K562 (cell line): ENCODE results near the gene AFDN. TPM values are rescaled to one million over a fixed set of nuclear protein-coding genes. Genes with fewer than 3 reads are reported as not detected.

Experiments used
- BCL6 ChIP-seq: fragments of 250-450 bp; sonication (Bioruptor Pico); IDR thresholded peaks from 2 replicates; pipeline ENCODE4 v1.4.0; 2020
- DNMT1 ChIP-seq: fragments of 450-650 bp; IDR thresholded peaks from 2 replicates; pipeline ENCODE4 v1.6.1; 2016; ENCODE audit warnings: antibody characterized with exemption, mild to moderate bottlenecking
- HDAC2 ChIP-seq: fragments of 450-650 bp; IDR thresholded peaks from 2 replicates; pipeline ENCODE4 v1.6.1; 2016; ENCODE audit warnings: mild to moderate bottlenecking
- JUNB ChIP-seq: fragments of 450-650 bp; formaldehyde crosslinking; conservative IDR thresholded peaks from 2 replicates; pipeline ENCODE4 v1.4.0; 2020; ENCODE audit warnings: mild to moderate bottlenecking
- KLF1 ChIP-seq: fragments of 450-650 bp; IDR thresholded peaks from 2 replicates; pipeline ENCODE4 v1.6.1; 2016; ENCODE audit warnings: missing genetic modification characterization, missing compliant biosample characterization
- MBD2 ChIP-seq: sonication (generic); IDR thresholded peaks from 2 replicates; pipeline ENCODE4 v1.6.1; 2016; ENCODE audit warnings: low read depth, borderline replicate concordance
- NR0B1 ChIP-seq: fragments of 450-650 bp; IDR thresholded peaks from one replicate; pipeline ENCODE4 v1.6.1; 2018; ENCODE audit warnings: mild to moderate bottlenecking, moderate library complexity; ENCODE audit not compliant: partially characterized antibody
- PCBP2 ChIP-seq: fragments of 200-400 bp; formaldehyde crosslinking; IDR thresholded peaks from 2 replicates; pipeline ENCODE4 v1.6.1; 2018; ENCODE audit warnings: low read length, low read depth, mild to moderate bottlenecking, moderate library complexity; ENCODE audit not compliant: poor library complexity, severe bottlenecking
- PYGO2 ChIP-seq: fragments of 450-650 bp; IDR thresholded peaks from 2 replicates; pipeline ENCODE4 v1.6.1; 2016; ENCODE audit warnings: mild to moderate bottlenecking, missing genetic modification characterization, moderate library complexity, missing compliant biosample characterization
- RAD51 ChIP-seq: fragments of 450-650 bp; IDR thresholded peaks from 2 replicates; pipeline ENCODE4 v1.7.1; 2016; ENCODE audit warnings: low read depth, mild to moderate bottlenecking, borderline replicate concordance
- SMARCC2 ChIP-seq: fragments of 450-650 bp; IDR thresholded peaks from 2 replicates; pipeline ENCODE4 v1.6.1; 2017; ENCODE audit warnings: antibody characterized with exemption, moderate library complexity, mild to moderate bottlenecking, low read depth
- SNIP1 ChIP-seq: fragments of 450-650 bp; IDR thresholded peaks from 2 replicates; pipeline ENCODE4 v1.7.1; 2017; ENCODE audit warnings: low read depth, mild to moderate bottlenecking
- STAG1 ChIP-seq: sonication (generic); formaldehyde crosslinking; IDR thresholded peaks from 2 replicates; pipeline ENCODE4 v1.5.0; 2020; ENCODE audit warnings: missing genetic modification reagents, borderline replicate concordance
- THRA ChIP-seq: fragments of 450-650 bp; IDR thresholded peaks from 2 replicates; pipeline ENCODE4 v1.6.1; 2017; ENCODE audit warnings: mild to moderate bottlenecking, moderate library complexity
- TRIM28 ChIP-seq: fragments of 450-650 bp; IDR thresholded peaks from 2 replicates; pipeline ENCODE4 v1.6.1; 2017
- ZNF134 ChIP-seq: fragments of 250-450 bp; sonication (Bioruptor Pico); conservative IDR thresholded peaks from 2 replicates; pipeline ENCODE4 v1.4.0; 2020
- ZNF23 ChIP-seq: fragments of 250-450 bp; sonication (Bioruptor Pico); IDR thresholded peaks from 2 replicates; pipeline ENCODE4 v1.4.0; 2020; ENCODE audit warnings: mild to moderate bottlenecking
- ZNF511 ChIP-seq: sonication (generic); formaldehyde crosslinking; IDR thresholded peaks from 2 replicates; pipeline ENCODE4 v1.8.0; 2022; ENCODE audit warnings: mild to moderate bottlenecking, missing genetic modification reagents
- ZNF639 ChIP-seq, 2 experiments: fragments of 200-800 bp in 1 of 2; sonication (Bioruptor generic) in 1 of 2; sonication (generic) in 1 of 2; formaldehyde crosslinking in 1 of 2; IDR thresholded peaks in 1 of 2; conservative IDR thresholded peaks in 1 of 2; 2 replicates each; pipeline versions ENCODE4 v1.5.0 to v1.6.1; 2016 to 2020; ENCODE audit warnings: missing compliant biosample characterization in 1 of 2, missing genetic modification characterization in 1 of 2, missing genetic modification reagents in 1 of 2
- polyA plus RNA-seq, 8 experiments: library from polyadenylated mRNA; depleted of rRNA in 4 of 8; stranded (reverse) in 5 of 8; unstranded in 3 of 8; fragments of >200 nt; fragmentation: Nextera tagmentation in 2 of 8; fragmentation: Illumina TruSeq in 1 of 8; extraction: Ambion mirVana in 2 of 8; extraction: Trizol in 1 of 8; gene quantifications; 2 replicates each; pipeline versions ENCODE4 v1.2.1 to v1.2.3, GENCODE V29; 2011 to 2014; ENCODE audit warnings: inconsistent platforms in 1 of 8, missing spikeins in 1 of 8
- total RNA-seq, 7 experiments: library from RNA; depleted of rRNA in 6 of 7; stranded (reverse); fragments of >200 nt in 6 of 7; fragmentation: Illumina TruSeq in 2 of 7; extraction: Trizol in 2 of 7; gene quantifications; 2 replicates each; pipeline versions ENCODE4 v1.2.1 to v1.2.3, GENCODE V29; 2011 to 2021; ENCODE audit warnings: low replicate concordance in 1 of 7
- TF ChIP-seq, protein P1 (sequence below): sonication (generic); formaldehyde crosslinking; IDR thresholded peaks from 2 replicates; pipeline ENCODE4 v1.8.0; 2022; ENCODE audit warnings: mild to moderate bottlenecking, missing genetic modification reagents, borderline replicate concordance
- TF ChIP-seq, protein P2 (sequence below): fragments of 450-650 bp; IDR thresholded peaks from 2 replicates; pipeline ENCODE4 v1.6.1; 2016; ENCODE audit warnings: antibody characterized with exemption

The AFDN gene
- total and polyA plus RNA-seq, 9 of the 15 experiments (the other 6 are each of a cell fraction or from before 2014, with no cell fraction given), result 7.2 to 129 (median 105) TPM

DNA sequence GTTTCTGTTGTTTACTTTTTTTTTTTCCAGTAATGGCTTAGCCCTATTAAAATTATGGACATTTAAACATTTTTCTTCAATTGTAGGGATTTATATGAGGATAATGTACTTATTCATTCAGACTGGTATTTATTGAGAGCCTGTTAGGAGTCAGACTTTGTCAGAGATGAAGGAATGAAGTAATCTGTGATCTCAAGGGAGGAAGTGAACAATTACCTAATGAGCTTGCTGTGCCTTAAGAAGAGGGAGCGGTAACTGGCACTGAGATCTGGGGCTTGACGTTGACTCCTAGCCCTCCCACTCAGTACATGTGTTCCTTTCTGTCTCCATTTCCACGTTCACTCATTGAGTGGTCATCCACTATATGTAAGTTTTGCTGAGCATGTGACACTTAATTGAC is 12.6 kb downstream of the AFDN start (continued):
- TF ChIP-seq, protein P1, sequence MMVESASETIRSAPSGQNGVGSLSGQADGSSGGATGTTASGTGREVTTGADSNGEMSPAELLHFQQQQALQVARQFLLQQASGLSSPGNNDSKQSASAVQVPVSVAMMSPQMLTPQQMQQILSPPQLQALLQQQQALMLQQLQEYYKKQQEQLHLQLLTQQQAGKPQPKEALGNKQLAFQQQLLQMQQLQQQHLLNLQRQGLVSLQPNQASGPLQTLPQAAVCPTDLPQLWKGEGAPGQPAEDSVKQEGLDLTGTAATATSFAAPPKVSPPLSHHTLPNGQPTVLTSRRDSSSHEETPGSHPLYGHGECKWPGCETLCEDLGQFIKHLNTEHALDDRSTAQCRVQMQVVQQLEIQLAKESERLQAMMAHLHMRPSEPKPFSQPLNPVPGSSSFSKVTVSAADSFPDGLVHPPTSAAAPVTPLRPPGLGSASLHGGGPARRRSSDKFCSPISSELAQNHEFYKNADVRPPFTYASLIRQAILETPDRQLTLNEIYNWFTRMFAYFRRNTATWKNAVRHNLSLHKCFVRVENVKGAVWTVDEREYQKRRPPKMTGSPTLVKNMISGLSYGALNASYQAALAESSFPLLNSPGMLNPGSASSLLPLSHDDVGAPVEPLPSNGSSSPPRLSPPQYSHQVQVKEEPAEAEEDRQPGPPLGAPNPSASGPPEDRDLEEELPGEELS (CRISPR knock-in tag), result no peak
- TF ChIP-seq MBD2, result no peak
- no peak; the same call in 1 of the 2 replicates for TF ChIP-seq HDAC2
- TF ChIP-seq JUNB (CRISPR knock-in tag), result no peak
- TF ChIP-seq THRA, result no peak
- TF ChIP-seq KLF1 (tag), result no peak
- TF ChIP-seq, protein P2, sequence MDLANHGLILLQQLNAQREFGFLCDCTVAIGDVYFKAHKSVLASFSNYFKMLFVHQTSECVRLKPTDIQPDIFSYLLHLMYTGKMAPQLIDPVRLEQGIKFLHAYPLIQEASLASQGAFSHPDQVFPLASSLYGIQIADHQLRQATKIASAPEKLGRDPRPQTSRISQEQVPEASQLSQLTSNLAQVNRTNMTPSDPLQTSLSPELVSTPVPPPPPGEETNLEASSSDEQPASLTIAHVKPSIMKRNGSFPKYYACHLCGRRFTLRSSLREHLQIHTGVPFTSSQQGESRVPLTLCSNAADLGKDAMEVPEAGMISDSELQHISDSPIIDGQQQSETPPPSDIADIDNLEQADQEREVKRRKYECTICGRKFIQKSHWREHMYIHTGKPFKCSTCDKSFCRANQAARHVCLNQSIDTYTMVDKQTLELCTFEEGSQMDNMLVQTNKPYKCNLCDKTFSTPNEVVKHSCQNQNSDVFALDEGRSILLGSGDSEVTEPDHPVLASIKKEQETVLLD, result no peak
- TF ChIP-seq ZNF134, result no peak
- no peak for TF ChIP-seq PCBP2
- TF ChIP-seq BCL6 (CRISPR knock-in tag), result no peak
- no peak for TF ChIP-seq STAG1 (CRISPR knock-in tag)
- no peak for TF ChIP-seq ZNF511 (CRISPR knock-in tag)
- TF ChIP-seq RAD51, result 0 out of 2 replicates have a peak, but pooled peaks have one; percentile 15
- no peak for TF ChIP-seq TRIM28
- no peak for TF ChIP-seq SMARCC2
- no peak for TF ChIP-seq NR0B1
- no peak for TF ChIP-seq DNMT1
- TF ChIP-seq SNIP1, result no peak
- TF ChIP-seq PYGO2 (tag), result no peak
- no peak for TF ChIP-seq ZNF639 (CRISPR knock-in tag; conservative IDR thresholded peaks at IDR 0.05 in 1 of 2, IDR thresholded peaks at IDR 0.05 in 1 of 2)
- TF ChIP-seq ZNF23 (CRISPR knock-in tag), result no peak
